Stimulated activated CD4-positive, alpha-beta T cell treated with anti-CD3 and anti-CD28 coated beads, Interleukin-4, amount 100 ng/mL, for 48 hours (primary cell): Measurements from ENCODE around the gene STK31.
"Not testable (repeated sequence)": the region's sequence is repeated elsewhere in the genome, so short reads cannot be mapped to it uniquely, and the experiment has no call there.

Experiments used
- DNase-seq, 2 donors: peaks; one replicate each; pipeline ENCODE4 v3.0.0-alpha.2; 2020; ENCODE audit warnings: low read depth in 2 of 2

Gene STK31

DNA sequence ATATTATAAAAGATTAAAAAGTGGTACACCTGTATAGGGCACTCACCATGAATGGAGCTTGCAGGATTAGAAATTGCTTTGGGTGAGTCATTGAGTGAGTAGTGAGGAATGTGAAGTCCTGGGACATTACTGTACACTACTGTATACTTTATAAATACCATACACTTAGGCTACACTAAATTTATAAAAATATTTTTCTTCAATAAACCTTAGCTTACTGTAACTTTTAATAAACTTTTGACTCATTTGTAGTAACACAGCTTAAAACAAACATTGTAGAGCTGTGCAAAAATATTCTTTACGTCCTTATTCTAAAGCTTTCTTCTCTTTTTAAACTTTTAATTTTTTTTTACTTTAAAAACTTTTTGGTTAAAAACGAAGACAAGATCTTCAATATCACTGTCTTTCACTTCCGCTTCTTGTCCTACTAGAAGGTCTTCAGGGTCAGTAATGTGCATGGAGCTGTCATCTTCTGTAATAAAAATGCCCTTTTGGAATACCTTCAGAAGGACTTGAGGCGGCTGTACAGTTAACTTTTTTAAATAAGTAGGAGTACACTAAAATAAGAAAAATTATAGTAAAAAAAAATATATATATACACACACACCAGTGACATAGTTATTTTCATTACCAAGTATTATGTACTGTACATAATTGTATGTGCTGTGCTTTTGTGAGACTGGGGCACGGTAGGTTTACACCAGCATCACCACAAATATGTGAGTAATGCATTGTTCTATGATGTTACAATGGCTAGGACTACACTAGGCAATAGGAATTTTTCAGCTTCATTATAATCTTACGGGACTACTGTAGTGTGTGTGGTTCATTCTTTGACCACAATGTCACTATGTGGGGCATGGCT, 3.5 kb downstream of the STK31 start:
- no peak for DNase-seq

DNA sequence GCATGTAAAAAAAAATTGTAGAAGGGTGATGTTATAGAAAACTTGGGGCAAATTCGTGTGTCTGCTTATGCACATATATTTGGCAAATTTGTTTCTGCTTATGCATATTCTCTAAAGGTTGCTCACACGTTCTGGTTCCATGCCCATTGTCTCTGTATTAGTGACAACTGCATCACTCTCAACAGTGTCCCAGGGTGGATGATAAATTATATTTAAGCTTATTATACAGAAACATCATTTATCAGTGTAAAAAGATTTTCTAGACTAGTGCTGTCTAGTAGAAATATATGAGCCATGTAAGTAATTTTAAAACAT, 4.1 kb downstream of the STK31 start:
- DNase-seq = no peak

DNA sequence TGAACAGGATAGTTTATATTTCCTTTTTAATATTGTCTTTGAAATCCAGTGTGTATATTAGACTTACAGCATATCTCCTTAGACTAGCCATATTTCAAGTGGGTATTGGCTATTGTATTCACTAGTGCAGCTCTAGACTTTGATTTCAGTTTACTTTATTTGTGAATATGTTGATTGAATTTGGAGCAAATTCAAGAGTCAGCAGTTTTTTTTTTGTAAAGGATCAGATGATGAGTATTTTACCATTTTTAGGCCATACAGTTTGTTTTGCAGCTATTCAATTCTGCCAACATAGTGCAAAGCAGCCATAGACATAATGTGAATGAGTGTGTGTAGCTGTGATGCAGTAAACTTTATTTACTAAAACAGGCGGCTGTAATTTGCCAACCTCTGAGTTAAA, 4.6 kb downstream of the STK31 start:
- no peak for DNase-seq

DNA sequence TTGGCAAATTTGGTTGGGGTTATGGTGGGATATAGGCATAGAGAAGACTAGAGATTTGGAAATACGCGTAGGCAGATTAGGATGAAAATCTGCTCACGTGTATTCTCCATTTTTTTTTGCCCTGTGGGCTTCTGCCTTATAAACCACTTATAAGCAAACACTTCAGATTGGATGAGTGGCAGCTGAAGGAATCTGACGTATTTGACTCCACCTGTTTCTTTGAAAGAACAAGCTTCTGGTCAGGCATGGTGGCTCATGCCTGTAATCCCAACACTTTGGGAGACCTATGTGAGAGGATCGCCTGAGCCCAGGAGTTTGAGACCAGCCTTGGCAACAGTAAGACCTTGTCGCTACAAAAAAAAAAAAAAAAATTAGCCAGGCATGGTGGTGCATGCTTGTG, 5.1 kb downstream of the STK31 start:
- DNase-seq = no peak

DNA sequence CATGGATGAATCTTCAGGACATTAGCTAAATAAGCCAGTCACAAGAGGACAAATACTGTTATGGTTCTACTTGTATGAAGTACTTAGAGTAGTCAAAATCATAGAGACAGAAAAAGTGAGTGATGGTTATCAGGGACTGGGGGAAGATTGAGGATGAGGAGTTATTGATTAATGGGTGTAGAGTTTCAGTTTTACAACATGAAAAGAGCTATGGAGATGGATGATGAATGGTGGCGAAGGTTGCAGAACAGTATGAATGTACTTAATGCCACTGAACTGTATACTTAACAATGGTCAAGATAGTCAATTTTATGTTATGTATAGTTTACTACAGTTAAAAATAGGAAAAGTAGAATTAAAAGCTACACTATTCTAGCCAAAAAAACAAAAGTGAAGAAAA, 7.8 kb downstream of the STK31 start:
- DNase-seq = no peak

- no peak for DNase-seq
Observed at GRCh38 chr7:23721456-23721855, 11.4 kb downstream of the STK31 start.

GRCh38 chr7:23722587-23723216, 12.7 kb downstream of the STK31 start:
- not testable (repeated sequence) for DNase-seq

DNA sequence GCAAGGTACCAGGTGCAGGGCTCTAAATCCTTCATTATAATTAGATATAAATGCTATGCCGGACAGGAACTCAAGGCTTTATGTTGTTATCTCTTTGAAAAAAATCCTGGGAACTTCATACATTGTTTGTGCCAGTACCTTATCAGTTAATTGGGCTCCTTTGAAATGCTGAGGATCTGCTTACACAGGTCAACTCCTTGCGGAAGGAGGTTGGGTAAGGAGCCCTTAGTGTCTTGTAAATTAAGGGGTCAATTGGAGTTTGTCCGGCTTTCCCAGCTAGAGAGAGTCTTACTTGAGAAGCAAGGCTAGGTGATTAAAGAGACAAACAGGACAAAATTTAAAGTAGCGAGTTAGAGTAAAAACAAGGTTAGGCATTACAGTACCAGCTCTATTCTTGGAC, 14.1 kb downstream of the STK31 start:
- DNase-seq = not testable (repeated sequence)

DNA sequence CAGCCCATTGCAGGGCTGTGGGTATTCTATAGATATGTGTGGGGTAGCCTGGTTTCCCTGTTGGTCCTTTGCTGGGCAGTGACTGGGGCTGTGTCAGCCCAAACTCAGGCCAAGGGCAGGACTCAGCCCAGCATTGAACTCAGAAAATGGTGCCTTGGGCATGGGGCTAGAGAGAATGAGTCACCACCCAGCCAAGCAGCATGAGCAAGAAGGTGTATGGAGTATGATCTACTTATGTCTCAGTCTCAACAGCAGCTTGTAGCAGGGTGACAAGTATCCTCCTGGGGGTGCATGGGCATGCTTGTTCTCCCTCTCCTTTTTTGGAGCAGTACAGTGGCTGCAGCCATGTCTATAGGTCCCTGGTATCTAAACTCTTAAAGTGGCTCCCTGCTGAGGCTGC, 32.0 kb downstream of the STK31 start:
- no peak for DNase-seq

- no peak for DNase-seq
Observed at GRCh38 chr7:23743226-23743625, 33.2 kb downstream of the STK31 start.

GRCh38 chr7:23746629-23747028, 36.6 kb downstream of the STK31 start:
- DNase-seq = no peak

DNA sequence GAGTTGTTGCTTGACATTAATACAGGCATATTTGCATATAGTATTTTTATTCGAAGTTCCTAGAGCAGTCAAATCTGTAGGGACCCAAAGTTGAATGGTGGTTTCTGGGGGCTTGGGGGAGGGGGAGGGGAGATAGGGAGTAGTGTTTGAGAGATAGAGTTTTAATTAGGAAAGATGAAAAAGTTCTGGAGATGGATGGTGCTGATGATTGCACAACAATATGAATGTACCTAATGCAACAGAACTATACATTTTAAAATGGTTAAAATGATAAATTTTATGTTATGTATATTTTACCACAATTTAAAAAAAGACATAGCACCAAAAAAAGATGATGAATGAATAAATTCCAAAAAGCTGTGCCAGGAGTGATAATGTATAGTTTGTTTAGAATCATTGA, 41.8 kb downstream of the STK31 start:
- no peak for DNase-seq

DNA sequence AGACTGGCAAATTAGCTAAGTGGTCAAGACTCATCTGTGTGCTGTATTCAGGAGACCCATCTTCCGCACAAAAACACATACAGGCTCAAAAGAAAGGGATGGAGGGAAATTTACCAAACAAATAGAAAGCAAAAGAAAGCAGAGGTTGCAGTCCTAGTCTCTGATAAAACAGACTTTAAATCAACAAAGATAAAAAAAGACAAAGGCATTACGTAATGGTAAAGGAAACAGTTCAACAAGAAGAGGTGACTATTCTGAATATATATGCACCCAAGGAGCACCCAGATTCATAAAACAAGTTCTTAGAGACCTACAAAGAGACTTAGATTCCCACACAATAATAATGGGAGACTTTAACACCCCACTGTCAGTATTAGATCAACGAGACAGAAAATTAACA, 48.8 kb downstream of the STK31 start:
- DNase-seq = not testable (repeated sequence)

DNA sequence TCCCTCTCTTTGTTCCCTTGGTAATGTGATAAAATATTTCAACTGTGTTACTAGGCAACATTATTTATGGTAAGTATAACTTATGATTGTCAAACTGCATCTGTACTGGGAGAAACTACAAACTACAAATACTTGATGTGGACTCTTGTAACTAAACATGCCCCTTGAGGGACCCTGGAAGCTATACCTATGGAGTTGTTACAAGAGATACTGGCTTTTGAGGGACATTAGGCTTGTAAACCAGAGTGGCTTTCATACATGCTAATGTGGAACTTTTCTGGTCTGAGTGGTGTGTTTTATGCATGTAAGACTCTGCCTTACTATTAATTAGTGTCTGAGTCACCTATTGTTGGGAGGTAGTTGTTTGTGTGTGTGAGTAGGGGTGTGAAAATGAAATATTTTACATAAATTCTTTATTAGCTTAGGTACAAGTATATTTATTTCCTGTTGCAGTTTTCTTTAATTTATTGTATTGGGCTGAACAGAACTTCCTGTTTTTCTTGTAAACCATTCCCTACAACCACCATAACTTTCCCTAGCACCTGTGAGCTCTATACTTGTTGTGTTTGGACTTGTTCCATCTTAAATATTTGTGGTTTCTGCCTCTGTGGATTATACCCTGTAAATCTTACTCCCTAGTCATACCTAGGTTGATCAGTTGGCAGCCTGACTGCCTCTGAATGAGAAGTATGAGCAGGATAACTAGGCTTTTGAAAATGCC, 49.8 kb downstream of the STK31 start:
- DNase-seq = no peak

DNA sequence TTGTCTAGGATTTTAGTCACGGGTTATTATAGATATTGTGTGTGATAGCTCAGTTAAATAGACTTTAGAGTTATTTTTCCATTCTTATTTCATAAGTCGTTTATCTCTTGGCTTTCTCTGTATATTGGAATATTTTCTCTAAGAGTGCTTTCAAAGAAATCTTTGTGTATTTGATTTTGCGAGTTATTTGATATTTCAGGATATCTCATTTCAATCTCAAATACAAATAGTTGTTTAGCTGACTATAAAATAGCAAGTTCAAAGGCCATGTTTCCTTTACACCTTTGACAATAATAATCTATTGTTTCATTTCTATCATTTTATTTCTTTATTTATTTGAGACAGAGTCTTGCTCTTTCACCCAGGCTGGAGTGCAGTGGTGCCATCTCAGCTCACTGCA, 55.9 kb downstream of the STK31 start:
- no peak for DNase-seq

DNA sequence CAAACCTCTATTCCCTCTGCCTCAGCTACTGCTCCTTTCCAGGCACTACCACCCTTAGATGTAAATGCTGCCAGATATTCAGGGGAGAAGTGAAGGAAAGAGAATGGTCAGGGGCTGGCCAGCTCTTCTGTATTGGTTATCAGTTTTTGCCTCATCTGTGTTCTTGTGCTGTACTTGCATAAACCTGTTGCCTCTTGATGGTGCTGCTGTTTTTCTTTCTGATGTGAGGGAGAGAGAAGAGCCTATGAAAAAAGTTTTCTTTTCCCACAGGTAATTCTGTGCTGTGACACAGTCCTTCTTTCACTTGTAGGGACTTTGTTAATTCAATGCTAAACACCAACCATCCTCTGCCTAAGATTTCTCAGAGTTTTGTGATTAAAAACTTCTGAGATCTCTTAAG, 57.5 kb downstream of the STK31 start:
- DNase-seq = no peak

- DNase-seq = no peak
Observed at GRCh38 chr7:23768022-23768421, 58.0 kb downstream of the STK31 start.

DNA sequence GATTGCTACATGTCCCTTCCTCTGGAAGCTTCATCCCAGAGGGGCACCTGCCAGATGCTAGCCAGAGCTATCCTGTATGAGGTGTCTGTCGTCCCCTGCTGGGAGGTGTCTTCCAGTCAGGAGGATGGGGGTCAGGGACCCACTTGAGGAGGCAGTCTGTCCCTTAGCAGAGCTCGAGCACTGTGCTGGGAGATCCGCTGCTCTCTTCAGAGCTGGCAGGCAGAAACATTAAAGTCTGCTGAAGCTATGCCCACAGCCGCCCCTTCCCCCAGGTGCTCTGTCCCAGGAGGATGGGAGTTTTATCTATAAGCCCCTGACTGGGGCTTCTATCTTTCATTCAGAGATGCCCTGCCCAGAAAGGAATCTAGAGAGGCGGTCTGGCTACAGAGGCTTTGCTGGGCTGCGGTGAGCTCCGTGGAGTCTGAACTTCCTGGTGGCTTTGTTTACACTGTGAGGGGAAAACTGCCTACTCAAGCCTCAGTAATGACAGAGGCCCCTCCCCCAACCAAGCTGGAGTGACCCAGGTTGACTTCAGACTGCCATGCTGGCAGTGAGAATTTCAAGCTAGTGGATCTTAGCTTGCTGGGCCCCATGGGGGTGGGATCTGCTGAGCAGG, 69.3 kb downstream of the STK31 start:
- not testable (repeated sequence) for DNase-seq

- DNase-seq = no peak
Observed at GRCh38 chr7:23783115-23783514, 73.1 kb downstream of the STK31 start.

DNA sequence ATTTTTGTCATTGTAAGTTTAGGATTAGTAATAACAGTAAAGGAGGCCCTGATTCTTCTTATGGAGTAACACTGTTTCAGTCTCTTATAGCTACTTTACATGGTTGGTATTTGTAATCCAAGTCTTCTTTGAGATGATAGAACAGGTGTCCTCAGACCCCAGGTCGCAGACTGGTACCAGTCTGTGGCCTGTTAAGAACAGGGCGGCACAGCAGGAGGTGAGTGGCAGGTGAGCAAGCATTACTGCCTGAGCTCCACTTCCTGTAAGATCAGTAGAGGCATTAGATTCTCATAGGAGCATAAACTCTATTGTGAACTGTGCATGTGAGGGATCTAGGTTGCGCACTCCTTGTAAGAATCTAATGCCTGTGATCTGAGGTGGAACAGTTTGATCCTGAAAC, 77.3 kb downstream of the STK31 start:
- DNase-seq = no peak

DNA sequence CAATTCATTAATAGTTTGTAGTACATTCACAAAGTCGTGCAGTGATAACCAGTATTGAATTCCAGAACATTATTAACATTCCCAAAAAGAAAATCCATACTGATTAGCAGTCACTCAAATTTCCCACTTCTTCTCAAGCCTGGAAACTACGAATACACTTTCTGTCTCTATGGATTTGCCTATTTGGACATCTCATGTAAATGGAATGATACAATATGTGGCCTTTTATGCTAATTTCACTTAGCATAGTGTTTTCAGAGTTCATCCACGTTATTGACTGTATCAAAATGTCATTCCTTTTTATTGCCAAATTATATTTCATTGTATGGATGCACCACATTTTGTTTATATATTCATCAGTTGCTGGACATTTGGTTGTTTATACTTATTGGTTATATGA, 78.8 kb downstream of the STK31 start:
- DNase-seq = no peak

GRCh38 chr7:23791721-23792120, 81.7 kb downstream of the STK31 start:
- no peak for DNase-seq
